H1 (cell line): Measurements from ENCODE around the gene CHD9NB. TPM values are rescaled to one million over a fixed set of nuclear protein-coding genes. Genes with fewer than 3 reads are reported as not detected.

Experiments used
- CTCF ChIA-PET: fragments of 300-600 bp; sonication (Branson Sonifier 250); formaldehyde crosslinking; loops from one replicate; lab custom pipeline; 2021; ENCODE audit not compliant: partially characterized antibody; lab: Charles Lee
- POLR2A ChIA-PET: fragments of 300-600 bp; sonication (Branson Sonifier 250); formaldehyde crosslinking; loops from one replicate; lab custom pipeline; 2021; ENCODE audit warnings: inconsistent platforms; ENCODE audit not compliant: partially characterized antibody; lab: Charles Lee
- DNase-seq, 2 experiments: peaks; one replicate each; pipeline versions ENCODE4 v3.0.0 to v3.0.0-alpha.2; 2010 to 2022; ENCODE audit warnings: low spot score in 2 of 2, low read depth in 1 of 2, mixed read lengths in 1 of 2
- FAIRE-seq: peaks from 2 replicates; lab custom pipeline; 2011; peaks lifted over from hg19 to GRCh38; lab: Jason Lieb, UNC
- H2AFZ ChIP-seq: 2 replicates; pipeline ENCODE4 v1.8.1; 2012; ENCODE audit warnings: low read length, inconsistent platforms
- H2AK5ac ChIP-seq: 2 replicates; pipeline ENCODE4 v1.6.1; 2013; ENCODE audit warnings: low read depth, low read length
- H2BK120ac ChIP-seq: replicated peaks from 2 replicates; pipeline ENCODE3; 2013; ENCODE audit warnings: low read depth, low read length, inconsistent platforms
- H2BK12ac ChIP-seq: 2 replicates; pipeline ENCODE4 v1.6.1; 2013; ENCODE audit warnings: low read depth, low read length
- H2BK15ac ChIP-seq: 2 replicates; pipeline ENCODE4 v1.6.1; 2013; ENCODE audit warnings: low read length
- H2BK20ac ChIP-seq: 2 replicates; pipeline ENCODE4 v1.6.1; 2013; ENCODE audit warnings: low read length
- H2BK5ac ChIP-seq: 2 replicates; pipeline ENCODE4 v1.6.1; 2013; ENCODE audit warnings: low read depth, low read length
- H3K14ac ChIP-seq: 2 replicates; pipeline ENCODE4 v1.6.1; 2013; ENCODE audit warnings: inconsistent platforms; ENCODE audit not compliant: insufficient read length
- H3K18ac ChIP-seq: 2 replicates; pipeline ENCODE4 v1.6.1; 2013; ENCODE audit warnings: low read length; ENCODE audit errors: extremely low read depth
- H3K23ac ChIP-seq: 2 replicates; pipeline ENCODE4 v1.6.1; 2013; ENCODE audit warnings: inconsistent platforms; ENCODE audit not compliant: insufficient read length
- H3K23me2 ChIP-seq: 2 replicates; pipeline ENCODE4 v1.6.1; 2013; ENCODE audit warnings: low read depth, low read length
- H3K27ac ChIP-seq: 2 replicates; pipeline ENCODE4 v1.6.1; 2011; ENCODE audit warnings: low read depth, low read length, inconsistent platforms
- H3K27me3 ChIP-seq, 4 experiments: replicated peaks in 1 of 4; 1 replicate in 1 of 4; 2 replicates in 3 of 4; pipeline versions ENCODE4 v1.6.1 to v1.8.1; 2011 to 2013; ENCODE audit warnings: low read length in 3 of 4, mild to moderate bottlenecking in 3 of 4, inconsistent platforms in 2 of 4, mixed read lengths in 2 of 4, moderate library complexity in 1 of 4; ENCODE audit not compliant: control insufficient read depth in 3 of 4, insufficient read depth in 3 of 4; ENCODE audit errors: extremely low read depth in 1 of 4
- H3K36me3 ChIP-seq, 4 experiments: 2 replicates each; pipeline versions ENCODE4 v1.6.1 to v1.8.1; 2011 to 2013; ENCODE audit warnings: mild to moderate bottlenecking in 4 of 4, low read length in 3 of 4, moderate library complexity in 2 of 4, control low read depth in 1 of 4, inconsistent platforms in 1 of 4; ENCODE audit not compliant: insufficient read depth in 4 of 4, control insufficient read depth in 2 of 4
- H3K4ac ChIP-seq: replicated peaks from 2 replicates; pipeline ENCODE3; 2013; ENCODE audit warnings: low read length, low read depth, mixed read lengths, inconsistent platforms; ENCODE audit not compliant: insufficient read length
- H3K4me1 ChIP-seq, 4 experiments: replicated peaks in 1 of 4; 1 replicate in 1 of 4; 2 replicates in 3 of 4; pipeline versions ENCODE4 v1.6.1 to v1.8.1; 2011 to 2013; ENCODE audit warnings: low read length in 3 of 4, inconsistent platforms in 2 of 4, mixed read lengths in 1 of 4; ENCODE audit not compliant: insufficient read depth in 4 of 4, control insufficient read depth in 3 of 4
- H3K4me2 ChIP-seq, 2 experiments: 2 replicates each; pipeline versions ENCODE4 v1.6.1 to v1.8.1; 2011 to 2013; ENCODE audit warnings: low read depth in 2 of 2, low read length in 2 of 2, control low read depth in 1 of 2, inconsistent platforms in 1 of 2, mild to moderate bottlenecking in 1 of 2; ENCODE audit not compliant: insufficient read depth in 1 of 2
- H3K4me3 ChIP-seq, 4 experiments: fragments of 200-600, 300-600 bp in 1 of 4; sonication (generic), shearing (Covaris generic), sonication (Bioruptor Twin) in 1 of 4; 2 replicates each; pipeline versions ENCODE4 v1.5.1 to v1.8.1; 2011 to 2016; ENCODE audit warnings: low read length in 4 of 4, low read depth in 3 of 4, control low read depth in 2 of 4, inconsistent platforms in 2 of 4, mild to moderate bottlenecking in 2 of 4, mixed read lengths in 1 of 4, moderate library complexity in 1 of 4; ENCODE audit not compliant: insufficient read depth in 2 of 4; ENCODE audit errors: extremely low read depth in 1 of 4
- H3K56ac ChIP-seq: replicated peaks from 2 replicates; pipeline ENCODE3; 2013; ENCODE audit warnings: low read depth, mild to moderate bottlenecking, mixed read lengths, low read length, inconsistent platforms; ENCODE audit not compliant: insufficient read length
- H3K79me1 ChIP-seq: 2 replicates; pipeline ENCODE4 v1.6.1; 2013; ENCODE audit warnings: low read depth, low read length, control low read depth
- H3K79me2 ChIP-seq, 2 experiments: 2 replicates each; pipeline versions ENCODE4 v1.6.1 to v1.8.1; 2012 to 2013; ENCODE audit warnings: low read length in 2 of 2, mild to moderate bottlenecking in 2 of 2, inconsistent platforms in 1 of 2; ENCODE audit not compliant: insufficient read depth in 2 of 2, control insufficient read depth in 1 of 2
- H3K9ac ChIP-seq, 4 experiments: replicated peaks in 1 of 4; 1 replicate in 1 of 4; 2 replicates in 3 of 4; pipeline versions ENCODE4 v1.6.1 to v1.8.1; 2011 to 2013; ENCODE audit warnings: low read depth in 3 of 4, low read length in 3 of 4, control low read depth in 2 of 4, mild to moderate bottlenecking in 2 of 4, moderate library complexity in 2 of 4, inconsistent platforms in 1 of 4; ENCODE audit errors: extremely low read depth in 1 of 4
- H3K9me3 ChIP-seq, 2 experiments: 2 replicates each; pipeline versions ENCODE4 v1.6.1 to v1.8.1; 2012 to 2013; ENCODE audit warnings: mild to moderate bottlenecking in 2 of 2, moderate library complexity in 2 of 2, control low read depth in 1 of 2, inconsistent platforms in 1 of 2, low read depth in 1 of 2, low read length in 1 of 2, mixed read lengths in 1 of 2; ENCODE audit not compliant: insufficient read depth in 2 of 2
- H4K20me1 ChIP-seq, 2 experiments: replicated peaks in 1 of 2; 2 replicates each; pipeline versions ENCODE3 to v1.8.1; 2011 to 2013; ENCODE audit warnings: inconsistent platforms in 2 of 2, low read length in 2 of 2, mild to moderate bottlenecking in 1 of 2; ENCODE audit not compliant: insufficient read depth in 2 of 2, control insufficient read depth in 1 of 2
- H4K5ac ChIP-seq: 2 replicates; pipeline ENCODE4 v1.6.1; 2013; ENCODE audit warnings: low read length, low read depth, mixed read lengths, inconsistent platforms; ENCODE audit not compliant: insufficient read length
- H4K8ac ChIP-seq: 2 replicates; pipeline ENCODE4 v1.8.0; 2013; ENCODE audit warnings: mild to moderate bottlenecking, moderate library complexity, low read length, inconsistent platforms; ENCODE audit not compliant: insufficient read depth; ENCODE audit errors: extremely low read depth
- H4K91ac ChIP-seq: replicated peaks from 2 replicates; pipeline ENCODE3; 2013; ENCODE audit warnings: low read length, mixed read lengths, inconsistent platforms; ENCODE audit not compliant: insufficient read length
- BRCA1 ChIP-seq: IDR thresholded peaks from 2 replicates; pipeline ENCODE4 v1.6.1; 2012; ENCODE audit warnings: low read depth, low read length, improper control_type of control experiment
- CBX5 ChIP-seq: fragments of 300-800, 300-1000 bp; sonication (generic); IDR thresholded peaks from 2 replicates; pipeline ENCODE4 v1.7.1; 2016; ENCODE audit warnings: antibody characterized with exemption, low read length, low read depth
- E2F6 ChIP-seq: IDR thresholded peaks from 2 replicates; pipeline ENCODE4 v1.6.1; 2012; ENCODE audit warnings: inconsistent platforms
- FOSL1 ChIP-seq: IDR thresholded peaks from 2 replicates; pipeline ENCODE4 v1.6.1; 2011; ENCODE audit warnings: mild to moderate bottlenecking, low read depth, low read length, moderate library complexity; ENCODE audit not compliant: insufficient read depth
- JUN ChIP-seq: IDR thresholded peaks from 2 replicates; pipeline ENCODE4 v1.6.1; 2011; ENCODE audit warnings: low read depth, mild to moderate bottlenecking, improper control_type of control experiment, low read length
- JUND ChIP-seq: IDR thresholded peaks from 2 replicates; pipeline ENCODE4 v1.6.1; 2011; ENCODE audit warnings: mild to moderate bottlenecking, improper control_type of control experiment, low read length
- MAFK ChIP-seq: IDR thresholded peaks from 2 replicates; pipeline ENCODE4 v1.6.1; 2012; ENCODE audit warnings: low read depth, mild to moderate bottlenecking, improper control_type of control experiment, low read length
- RXRA ChIP-seq: IDR thresholded peaks from 2 replicates; pipeline ENCODE4 v1.6.1; 2011; ENCODE audit warnings: low read depth, mild to moderate bottlenecking, low read length, moderate library complexity; ENCODE audit not compliant: insufficient read depth
- SIRT6 ChIP-seq: IDR thresholded peaks from one replicate; pipeline ENCODE4 v1.7.1; 2012; ENCODE audit warnings: low read length, inconsistent platforms
- SRF ChIP-seq: IDR thresholded peaks from 2 replicates; pipeline ENCODE4 v1.6.1; 2011; ENCODE audit warnings: mild to moderate bottlenecking, low read depth, low read length, moderate library complexity
- SUZ12 ChIP-seq: fragments of 200-600 bp; sonication (generic); IDR thresholded peaks from 2 replicates; pipeline ENCODE4 v1.6.1; 2012; ENCODE audit warnings: mild to moderate bottlenecking, inconsistent platforms, low read length, moderate library complexity, mixed read lengths
- TAF7 ChIP-seq: optimal IDR thresholded peaks from 2 replicates; pipeline ENCODE3; 2011; ENCODE audit warnings: low read depth, mild to moderate bottlenecking, inconsistent platforms, low read length, moderate library complexity, borderline replicate concordance
- TBP ChIP-seq: IDR thresholded peaks from 2 replicates; pipeline ENCODE4 v1.6.1; 2011; ENCODE audit warnings: low read depth, low read length, improper control_type of control experiment
- WGBS, 2 experiments: shearing (Covaris generic) in 1 of 2; methylation state at CpG; one replicate each; pipeline versions ENCODE4 v1.1.6 to v1.1.7; 2013 to 2015; ENCODE audit warnings: low lambda C conversion rate in 2 of 2, mixed read lengths in 2 of 2, inconsistent platforms in 1 of 2, low coverage in 1 of 2, missing lambda C conversion rate in 1 of 2; ENCODE audit not compliant: insufficient replicate concordance in 2 of 2, insufficient coverage in 1 of 2, insufficient read length in 1 of 2; ENCODE audit errors: extremely low coverage in 1 of 2, missing lambda C conversion rate in 1 of 2; 5-methylcytosine and 5-hydroxymethylcytosine counted together
- polyA plus RNA-seq, 7 experiments: library from polyadenylated mRNA; depleted of rRNA in 3 of 7; stranded (reverse) in 5 of 7; unstranded in 2 of 7; fragments of >200 nt in 5 of 7; fragments of 200-250 nt in 2 of 7; gene quantifications; 1 replicate in 5 of 7; 2 replicates in 1 of 7; 4 replicates in 1 of 7; pipeline versions ENCODE4 v1.2.1 to v1.2.3, GENCODE V29; 2011 to 2013; ENCODE audit warnings: missing spikeins in 2 of 7, mixed read lengths in 2 of 7
- total RNA-seq: library from RNA; stranded (reverse); fragmentation: NEBNext Ultra II Directional; extraction: Animal tissue kit (Norgen Biotek cat#: 25700); gene quantifications from 2 replicates; pipeline ENCODE4 v1.2.1, GENCODE V29; 2021

The CHD9NB gene
- total and polyA plus RNA-seq, 2 of the 8 experiments (the other 6 are each of a cell fraction or from before 2014, with no cell fraction given): 4.5 to 5.9 TPM

DNA sequence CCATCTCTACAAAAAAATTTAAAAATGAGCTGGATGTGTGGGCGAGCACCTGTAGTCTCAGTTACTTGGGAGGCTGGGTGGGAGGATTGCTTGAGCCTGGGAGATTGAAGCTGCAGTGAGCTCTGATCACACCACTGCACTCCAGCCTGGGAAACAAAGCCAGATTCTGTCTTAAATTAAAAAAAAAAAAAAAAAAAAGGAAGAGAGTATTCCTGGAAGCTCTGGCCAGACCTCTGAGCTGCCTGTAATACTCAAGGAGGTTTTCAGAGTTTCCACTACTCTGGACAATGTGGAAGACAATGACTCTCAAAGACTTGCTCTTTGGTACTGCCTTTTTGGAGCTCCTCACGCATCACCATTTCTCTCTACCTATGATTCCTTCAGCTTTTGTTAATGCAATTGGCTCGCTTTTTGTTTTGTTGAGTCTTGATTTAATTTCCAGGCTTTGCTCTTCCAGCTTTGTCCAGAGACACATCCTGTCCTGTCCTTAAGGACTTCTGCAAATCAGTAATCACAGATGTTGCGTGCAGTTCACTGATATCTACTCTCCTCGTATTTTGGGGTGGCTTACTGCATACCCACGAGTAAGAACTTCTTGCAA lies 12.9 kb upstream of the CHD9NB start:
- Histone ChIP-seq H4K20me1 (no peaks in the 10 kb centered on the region), H2BK5ac (no peak overlapping the region), H4K91ac (no peak overlapping the region), H2BK15ac (no peak overlapping the region), H3K4me2 (no peak overlapping the region), H3K79me1 (peaks cover 4% of the 10 kb centered on the region; the same call in 1 of the 2 replicates), H3K9ac (no peak overlapping the region), H2AK5ac (no peak overlapping the region), H3K4ac (no peak overlapping the region), H3K4me3 (no peak overlapping the region), H3K9me3 (no peaks in the 10 kb centered on the region), H4K5ac (no peak overlapping the region), H3K36me3 (no peaks in the 10 kb centered on the region; a peak in 2 of 8 replicates), H3K56ac (no peak overlapping the region), H4K8ac (no peak overlapping the region), H3K27ac (no peak overlapping the region), H3K14ac (no peak overlapping the region), H3K27me3 (no peaks in the 10 kb centered on the region), H2BK120ac (no peak overlapping the region), H3K23me2 (no peaks in the 10 kb centered on the region; the same call in 1 of the 2 replicates), H3K4me1 (peaks cover 0 to 6% (median 2%) of the 10 kb centered on the region in 4 experiments; a peak in 2 of 7 replicates), H3K23ac (no peak overlapping the region), H2BK20ac (no peak overlapping the region), H3K18ac (no peak overlapping the region), H2AFZ (no peak overlapping the region), H2BK12ac (no peak overlapping the region), H3K79me2 (peaks cover 0 to 23% of the 10 kb centered on the region in 2 experiments; a peak in 2 of 4 replicates)
- no peak for FAIRE-seq
- POLR2A ChIA-PET: interaction anchor here (0.8 to 1.4 kb wide), 3 partner anchors 12 to 33 kb away, joined by 4 to 5 read pairs (median 4); partner anchors contain the start of gene CHD9
- no peak for DNase-seq
- 84% methylated on average over 6 of the region's 6 CpGs; no CpG with 5 or more reads in 1 of the 2 experiments for WGBS, 2 experiments
- CTCF ChIA-PET: interaction anchor here (0.9 to 4.5 kb wide), 3 partner anchors 10 to 22 kb away, joined by 3 to 21 read pairs (median 3); partner anchors contain the start of gene CHD9
- TF ChIP-seq SUZ12: no peak
- no peak for TF ChIP-seq RXRA
- no peak for TF ChIP-seq BRCA1
- no peak for TF ChIP-seq SIRT6
- TF ChIP-seq JUN: no peak
- TF ChIP-seq TAF7: no peak
- TF ChIP-seq FOSL1: no peak
- TF ChIP-seq SRF: no peak
- no peak for TF ChIP-seq JUND
- no peak for TF ChIP-seq CBX5
- TF ChIP-seq TBP: no peak
- TF ChIP-seq MAFK: no peak
- no peak for TF ChIP-seq E2F6
